Measurements from ENCODE around the gene PCED1B.
A peak's percentile ranks its signal among the peaks of the same experiment; 100 is the strongest.

PCED1B gene

GRCh38 chr12:47066278-47067025 lies 13.0 kb upstream of the PCED1B start:
- FAIRE-seq = peak; percentile 4
- DNase-seq (ENCODE audit: insufficient read length, low spot score) = no peak

- no peak for FAIRE-seq
Observed at GRCh38 chr12:47067176-47067575, 12.2 kb upstream of the PCED1B start.

GRCh38 chr12:47067771-47068431 lies 11.5 kb upstream of the PCED1B start:
- DNase-seq (ENCODE audit: insufficient read length, low spot score) (no peak), FAIRE-seq (no peak)

More at GRCh38 chr12:47067176-47067575, 12.2 kb upstream of the PCED1B start:
- DNase-seq (ENCODE audit: insufficient read length, low spot score) = no peak

- DNase-seq (ENCODE audit: insufficient read length, low spot score) (no peak), FAIRE-seq (no peak)
Observed at GRCh38 chr12:47068539-47068938, 10.9 kb upstream of the PCED1B start.

- FAIRE-seq = no peak
Observed at GRCh38 chr12:47070310-47070709, 9.1 kb upstream of the PCED1B start.

GRCh38 chr12:47071241-47071852 lies 8.1 kb upstream of the PCED1B start:
- FAIRE-seq (no peak), DNase-seq (ENCODE audit: insufficient read length, low spot score) (no peak)

More at GRCh38 chr12:47070310-47070709, 9.1 kb upstream of the PCED1B start:
- DNase-seq (ENCODE audit: insufficient read length, low spot score) = no peak

- no peak for FAIRE-seq
Observed at GRCh38 chr12:47073951-47074350, 5.5 kb upstream of the PCED1B start.

GRCh38 chr12:47074757-47075156 lies 4.7 kb upstream of the PCED1B start:
- FAIRE-seq (no peak), DNase-seq (ENCODE audit: insufficient read length, low spot score) (no peak)

More at GRCh38 chr12:47073951-47074350, 5.5 kb upstream of the PCED1B start:
- DNase-seq (ENCODE audit: insufficient read length, low spot score) = no peak

- FAIRE-seq (no peak), DNase-seq (ENCODE audit: insufficient read length, low spot score) (no peak)
Observed at GRCh38 chr12:47075192-47076084, 4.0 kb upstream of the PCED1B start.

GRCh38 chr12:47077206-47078085 lies 2.0 kb upstream of the PCED1B start:
- FAIRE-seq = no peak
- DNase-seq (ENCODE audit: insufficient read length, low spot score) = no peak

GRCh38 chr12:47078086-47078395 lies 1.4 kb upstream of the PCED1B start:
- FAIRE-seq = no peak
- no peak for DNase-seq (ENCODE audit: insufficient read length, low spot score)

- no peak for FAIRE-seq
Observed at GRCh38 chr12:47078733-47079467, 521 bp upstream of the PCED1B start.

GRCh38 chr12:47079981-47080724 lies 732 bp downstream of the PCED1B start:
- DNase-seq (ENCODE audit: insufficient read length, low spot score) = no peak
- no peak for FAIRE-seq

More at GRCh38 chr12:47078733-47079467, 521 bp upstream of the PCED1B start:
- DNase-seq (ENCODE audit: insufficient read length, low spot score) = no peak

GRCh38 chr12:47080725-47081502 lies 1.5 kb downstream of the PCED1B start:
- FAIRE-seq (no peak), DNase-seq (ENCODE audit: insufficient read length, low spot score) (no peak)

GRCh38 chr12:47082283-47082682 lies 2.9 kb downstream of the PCED1B start:
- no peak for FAIRE-seq

GRCh38 chr12:47082796-47083621 lies 3.6 kb downstream of the PCED1B start:
- FAIRE-seq = peak; percentile 74

More at GRCh38 chr12:47082283-47082682, 2.9 kb downstream of the PCED1B start:
- DNase-seq (ENCODE audit: insufficient read length, low spot score) = no peak

GRCh38 chr12:47084172-47084571 lies 4.8 kb downstream of the PCED1B start:
- FAIRE-seq = no peak

More at GRCh38 chr12:47082796-47083621, 3.6 kb downstream of the PCED1B start:
- DNase-seq (ENCODE audit: insufficient read length, low spot score) = peak; percentile 76

More at GRCh38 chr12:47084172-47084571, 4.8 kb downstream of the PCED1B start:
- DNase-seq (ENCODE audit: insufficient read length, low spot score) = no peak
